Osteoblast (primary cell): Measurements from ENCODE around the gene LRP1. TPM values are rescaled to one million over a fixed set of nuclear protein-coding genes. Genes with fewer than 3 reads are reported as not detected.
A peak's percentile ranks its signal among the peaks of the same experiment; 100 is the strongest.

ENCODE experiments used
- DNase-seq: peaks from one replicate; pipeline ENCODE4 v3.0.0; 2011; ENCODE audit warnings: low spot score, mixed read lengths; ENCODE audit not compliant: insufficient read length; ENCODE audit errors: missing footprints
- H2AFZ ChIP-seq: 2 replicates; pipeline ENCODE4 v1.6.0; 2011; ENCODE audit warnings: mild to moderate bottlenecking, low read length
- H3K27ac ChIP-seq: 2 replicates; pipeline ENCODE4 v1.5.1; 2011; ENCODE audit warnings: mild to moderate bottlenecking, low read depth, low read length, moderate library complexity
- H3K27me3 ChIP-seq: 2 replicates; pipeline ENCODE4 v1.6.0; 2012; ENCODE audit warnings: mild to moderate bottlenecking, control low read depth, inconsistent platforms, low read length, moderate library complexity; ENCODE audit not compliant: insufficient read depth
- H3K36me3 ChIP-seq: 2 replicates; pipeline ENCODE4 v1.5.1; 2011; ENCODE audit warnings: mild to moderate bottlenecking, low read length, control low read depth, moderate library complexity; ENCODE audit not compliant: insufficient read depth
- H3K4me1 ChIP-seq: 2 replicates; pipeline ENCODE4 v1.5.1; 2011; ENCODE audit warnings: mild to moderate bottlenecking, low read length, control low read depth, moderate library complexity; ENCODE audit not compliant: insufficient read depth
- H3K4me2 ChIP-seq: 2 replicates; pipeline ENCODE4 v1.6.0; 2011; ENCODE audit warnings: mild to moderate bottlenecking, low read length; ENCODE audit not compliant: insufficient read depth
- H3K4me3 ChIP-seq: fragments of 200-600 bp; sonication (generic); 3 replicates; pipeline ENCODE4 v1.5.1; 2012; ENCODE audit warnings: mild to moderate bottlenecking, low read length, inconsistent platforms; ENCODE audit not compliant: insufficient read depth
- H3K79me2 ChIP-seq: 2 replicates; pipeline ENCODE4 v1.6.0; 2012; ENCODE audit warnings: mild to moderate bottlenecking, low read length, control low read depth, inconsistent platforms; ENCODE audit not compliant: insufficient read depth
- H3K9me3 ChIP-seq: 2 replicates; pipeline ENCODE4 v1.5.1; 2011; ENCODE audit warnings: low read depth, low read length, control low read depth
- H4K20me1 ChIP-seq: 2 replicates; pipeline ENCODE4 v1.6.0; 2012; ENCODE audit warnings: mild to moderate bottlenecking, low read length, control low read depth; ENCODE audit not compliant: insufficient read depth
- total RNA-seq: library from RNA; depleted of rRNA; stranded (reverse); fragments of >200 nt; gene quantifications from 2 replicates; pipeline ENCODE4 v1.2.3, GENCODE V29; 2012
- TF ChIP-seq, protein P1 (sequence below): IDR thresholded peaks from 2 replicates; pipeline ENCODE4 v1.5.1; 2011; ENCODE audit warnings: mild to moderate bottlenecking, low read depth, low read length, moderate library complexity; ENCODE audit errors: extremely low read depth

Gene LRP1
- total RNA-seq, 1 donor, result 744 TPM

DNA sequence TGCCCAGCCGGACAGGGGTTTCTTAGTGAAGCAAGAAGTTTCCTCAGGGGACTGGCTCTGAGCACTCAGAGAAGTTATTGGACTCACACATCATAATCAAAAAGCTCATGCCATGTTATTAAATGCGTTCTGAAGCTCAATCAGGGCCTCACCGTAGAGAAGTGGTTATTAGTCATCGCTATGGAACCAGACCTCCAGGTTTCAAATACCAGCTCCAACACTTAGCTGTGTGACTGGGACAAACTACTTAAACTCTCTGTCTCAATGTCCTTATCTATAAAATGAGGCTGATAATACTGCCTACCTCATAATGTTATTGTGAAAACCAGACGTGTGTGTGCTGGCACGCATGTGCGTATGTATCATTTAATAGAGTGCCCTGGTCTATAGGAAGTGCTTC is 24.4 kb upstream of the LRP1 start:
- no peaks in the 10 kb centered on the region for H3K9me3 ChIP-seq
- H3K4me3 ChIP-seq, result no peak overlapping the region
- peaks cover 17% of the 10 kb centered on the region for H3K79me2 ChIP-seq
- H3K4me2 ChIP-seq, result no peak overlapping the region
- H3K36me3 ChIP-seq, result peaks cover 61% of the 10 kb centered on the region
- TF ChIP-seq, protein P1, sequence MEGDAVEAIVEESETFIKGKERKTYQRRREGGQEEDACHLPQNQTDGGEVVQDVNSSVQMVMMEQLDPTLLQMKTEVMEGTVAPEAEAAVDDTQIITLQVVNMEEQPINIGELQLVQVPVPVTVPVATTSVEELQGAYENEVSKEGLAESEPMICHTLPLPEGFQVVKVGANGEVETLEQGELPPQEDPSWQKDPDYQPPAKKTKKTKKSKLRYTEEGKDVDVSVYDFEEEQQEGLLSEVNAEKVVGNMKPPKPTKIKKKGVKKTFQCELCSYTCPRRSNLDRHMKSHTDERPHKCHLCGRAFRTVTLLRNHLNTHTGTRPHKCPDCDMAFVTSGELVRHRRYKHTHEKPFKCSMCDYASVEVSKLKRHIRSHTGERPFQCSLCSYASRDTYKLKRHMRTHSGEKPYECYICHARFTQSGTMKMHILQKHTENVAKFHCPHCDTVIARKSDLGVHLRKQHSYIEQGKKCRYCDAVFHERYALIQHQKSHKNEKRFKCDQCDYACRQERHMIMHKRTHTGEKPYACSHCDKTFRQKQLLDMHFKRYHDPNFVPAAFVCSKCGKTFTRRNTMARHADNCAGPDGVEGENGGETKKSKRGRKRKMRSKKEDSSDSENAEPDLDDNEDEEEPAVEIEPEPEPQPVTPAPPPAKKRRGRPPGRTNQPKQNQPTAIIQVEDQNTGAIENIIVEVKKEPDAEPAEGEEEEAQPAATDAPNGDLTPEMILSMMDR, result no peak
- DNase-seq, result peak; percentile 58
- peaks cover 10% of the 10 kb centered on the region for H4K20me1 ChIP-seq
- no peaks in the 10 kb centered on the region for H3K27me3 ChIP-seq
- H3K27ac ChIP-seq, result no peak overlapping the region
- no peak overlapping the region for H2AFZ ChIP-seq
- peaks cover 2% of the 10 kb centered on the region for H3K4me1 ChIP-seq

DNA sequence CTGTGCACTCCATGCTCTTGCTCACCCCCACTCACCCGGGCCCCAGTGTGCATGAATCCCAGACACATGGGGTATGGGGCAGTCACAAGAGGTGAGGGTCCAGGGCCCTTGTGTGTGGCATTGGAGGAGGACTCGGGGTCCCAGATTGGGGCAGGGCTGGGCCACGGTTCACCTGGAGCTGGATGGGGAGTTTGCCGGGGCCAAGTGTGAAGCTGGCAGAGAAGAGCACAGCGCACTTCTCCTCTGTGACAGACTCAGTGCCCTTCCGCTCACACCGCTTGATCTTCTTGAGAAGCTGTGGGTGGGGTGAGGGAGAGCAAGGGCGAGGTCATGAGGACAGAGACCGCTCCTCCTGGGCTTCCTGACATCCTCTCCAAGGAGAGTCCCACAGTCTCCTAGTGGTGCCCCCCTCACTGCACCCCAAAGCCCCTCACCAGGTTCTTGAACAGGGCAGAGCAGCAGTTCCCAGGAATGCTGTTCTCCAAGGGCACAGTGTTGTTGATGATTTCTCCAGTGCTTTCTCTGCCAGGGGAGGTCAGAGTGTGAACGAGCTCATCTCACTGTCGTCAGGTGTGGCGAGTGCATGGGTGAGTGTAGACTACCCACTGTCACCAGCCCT is 23.9 kb upstream of the LRP1 start:
- Histone ChIP-seq H3K36me3 (peaks cover 55% of the 10 kb centered on the region), H3K79me2 (peaks cover 20% of the 10 kb centered on the region), H3K9me3 (no peaks in the 10 kb centered on the region), H3K27me3 (no peaks in the 10 kb centered on the region), H2AFZ (no peak overlapping the region), H3K4me3 (no peak overlapping the region), H3K4me1 (peaks cover 2% of the 10 kb centered on the region), H3K4me2 (no peak overlapping the region), H3K27ac (no peak overlapping the region), H4K20me1 (peaks cover 14% of the 10 kb centered on the region)
- peak; percentile 43 for DNase-seq
- TF ChIP-seq, protein P1, result no peak

DNA sequence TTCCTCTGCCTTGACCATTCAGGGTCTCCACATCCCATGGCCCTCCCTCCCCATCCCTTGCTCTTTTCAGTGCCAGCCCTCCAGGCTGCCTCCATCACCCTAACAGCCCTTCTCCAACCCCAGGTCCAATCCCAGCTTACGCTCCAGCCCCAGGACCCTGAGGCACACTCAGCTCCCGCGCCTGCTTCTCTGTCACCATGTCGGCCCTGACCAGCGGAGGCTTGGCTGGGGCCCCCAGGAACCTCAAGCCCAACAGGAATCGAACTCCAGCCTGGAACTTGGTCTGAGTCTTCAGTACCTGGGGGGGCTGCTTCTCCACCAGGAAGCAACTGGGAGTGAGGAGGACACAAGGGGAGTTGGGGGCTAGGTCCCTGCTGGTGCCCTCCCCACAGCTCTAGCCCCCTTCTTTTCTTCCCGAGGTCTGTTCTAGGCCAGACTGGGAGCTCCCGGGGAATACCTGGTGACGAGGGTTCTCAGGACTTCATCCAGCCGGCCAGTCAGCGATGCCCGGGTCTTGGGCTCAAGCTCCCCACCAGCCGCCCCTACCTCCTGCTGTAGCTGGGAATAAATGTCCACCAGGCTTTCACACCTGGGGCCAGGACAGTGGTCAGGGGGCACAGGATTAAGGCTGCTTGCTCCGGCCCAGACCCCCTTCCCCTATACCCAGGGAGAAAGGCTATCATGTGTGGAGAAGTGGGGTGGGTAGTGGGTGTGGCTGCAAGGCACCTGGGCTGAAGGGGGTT is 23.1 kb upstream of the LRP1 start:
- Histone ChIP-seq H3K79me2 (peaks cover 28% of the 10 kb centered on the region), H3K4me3 (no peak overlapping the region), H3K27ac (no peak overlapping the region), H3K36me3 (peaks cover 48% of the 10 kb centered on the region), H2AFZ (no peak overlapping the region), H4K20me1 (peaks cover 21% of the 10 kb centered on the region), H3K27me3 (no peaks in the 10 kb centered on the region), H3K4me2 (no peak overlapping the region), H3K9me3 (no peaks in the 10 kb centered on the region), H3K4me1 (peaks cover 10% of the 10 kb centered on the region)
- peak; percentile 41 for DNase-seq
- TF ChIP-seq, protein P1, result no peak

DNA sequence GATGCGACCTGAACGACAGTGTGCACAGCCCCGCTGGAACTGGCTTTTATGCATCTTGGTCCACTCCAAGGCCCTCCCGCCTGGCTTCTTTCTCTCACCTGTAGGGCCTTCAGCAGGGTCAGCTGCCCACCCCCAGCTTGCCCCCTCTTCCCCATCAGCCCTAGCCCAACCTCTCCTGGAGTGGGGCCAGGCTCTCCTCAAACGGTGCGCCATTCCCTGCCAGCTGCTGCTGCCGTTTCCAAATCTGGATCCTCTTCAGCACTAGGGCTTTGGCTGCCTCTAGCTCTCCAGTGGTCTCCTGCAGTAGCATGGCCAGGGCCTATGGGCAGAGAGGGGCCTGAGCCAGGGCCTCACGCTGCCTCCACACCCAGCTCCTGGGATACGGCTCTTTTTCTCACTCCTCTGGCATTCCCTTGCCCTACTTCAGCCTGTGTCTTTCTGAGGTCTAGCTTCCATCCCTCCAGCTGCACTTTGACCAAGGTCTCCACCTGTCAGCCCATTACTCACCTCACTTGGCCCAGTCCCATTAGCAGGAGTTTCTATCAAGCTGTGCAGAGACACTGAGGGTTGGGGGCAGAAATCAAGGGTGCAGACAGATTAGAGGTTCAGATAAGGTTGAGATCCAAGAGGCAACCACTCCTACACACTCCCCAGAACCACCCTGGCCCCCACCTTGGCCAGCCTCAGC is 22.1 kb upstream of the LRP1 start:
- Histone ChIP-seq H4K20me1 (peaks cover 22% of the 10 kb centered on the region), H3K27me3 (no peaks in the 10 kb centered on the region), H3K36me3 (peaks cover 48% of the 10 kb centered on the region), H3K9me3 (no peaks in the 10 kb centered on the region), H2AFZ (no peak overlapping the region), H3K79me2 (peaks cover 38% of the 10 kb centered on the region), H3K27ac (no peak overlapping the region), H3K4me3 (no peak overlapping the region), H3K4me2 (no peak overlapping the region), H3K4me1 (peaks cover 12% of the 10 kb centered on the region)
- TF ChIP-seq, protein P1, result no peak
- peak; percentile 27 for DNase-seq
